HG03060 (cell line): ENCODE results near the gene SMARCA2.
A peak's percentile ranks its signal among the peaks of the same experiment; 100 is the strongest.

ENCODE experiments used
- ATAC-seq: cut with Tn5 transposase; IDR thresholded peaks from one replicate; pipeline ENCODE4 v1.9.1; 2021; ENCODE audit warnings: low read depth, moderate number of reproducible peaks; ENCODE audit not compliant: unreplicated experiment

SMARCA2 gene

GRCh38 chr9:2014696-2015580 is at the start of gene SMARCA2:
Gene SMARCA2, plus strand, starts transcription at chr9:2015347. Its CDS starts 13,676 bp downstream, at chr9:2029023.
- ATAC-seq = peak; percentile 73

GRCh38 chr9:1966725-1967366 is 48.3 kb upstream of the SMARCA2 start:
- ATAC-seq = no peak

DNA sequence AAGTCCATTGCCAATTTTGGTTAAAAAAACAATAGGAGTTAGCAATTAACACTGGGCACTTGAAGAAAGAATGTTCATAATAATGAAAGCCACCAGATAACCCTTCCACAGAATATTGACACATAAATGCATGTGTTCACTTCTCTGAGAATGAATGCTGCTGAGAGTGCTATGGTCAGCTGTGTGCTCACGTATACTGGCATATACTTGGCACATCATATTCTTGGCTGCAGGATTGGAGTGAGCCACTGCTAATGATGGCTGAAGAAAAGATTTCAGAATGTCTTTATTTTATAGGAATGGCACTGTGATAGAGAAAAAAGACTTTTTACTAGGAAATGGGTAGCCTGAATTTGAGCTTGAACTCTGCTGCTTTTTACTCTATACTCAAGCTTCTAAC is 46.0 kb upstream of the SMARCA2 start:
- ATAC-seq = no peak

- ATAC-seq = no peak
Observed at GRCh38 chr9:1969898-1970297, 45.2 kb upstream of the SMARCA2 start.

DNA sequence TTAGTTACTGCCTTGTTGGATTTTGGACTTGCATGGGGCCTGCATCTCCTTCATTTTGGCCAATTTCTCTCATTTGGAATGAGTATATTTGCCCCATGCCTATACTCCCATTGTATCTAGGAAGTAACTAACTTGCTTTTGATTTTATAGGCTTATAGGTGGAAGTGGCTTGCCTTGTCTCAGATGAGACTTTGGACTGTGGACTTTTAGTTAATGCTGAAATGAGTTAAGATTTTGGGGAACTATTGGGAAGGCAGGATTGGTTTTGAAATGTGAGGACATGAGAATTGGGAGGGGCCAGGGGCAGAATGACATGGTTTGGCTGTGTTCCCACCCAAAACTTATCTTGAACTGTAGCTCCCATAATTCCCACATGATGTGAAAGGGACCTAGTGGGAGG is 42.5 kb upstream of the SMARCA2 start:
- ATAC-seq = no peak

DNA sequence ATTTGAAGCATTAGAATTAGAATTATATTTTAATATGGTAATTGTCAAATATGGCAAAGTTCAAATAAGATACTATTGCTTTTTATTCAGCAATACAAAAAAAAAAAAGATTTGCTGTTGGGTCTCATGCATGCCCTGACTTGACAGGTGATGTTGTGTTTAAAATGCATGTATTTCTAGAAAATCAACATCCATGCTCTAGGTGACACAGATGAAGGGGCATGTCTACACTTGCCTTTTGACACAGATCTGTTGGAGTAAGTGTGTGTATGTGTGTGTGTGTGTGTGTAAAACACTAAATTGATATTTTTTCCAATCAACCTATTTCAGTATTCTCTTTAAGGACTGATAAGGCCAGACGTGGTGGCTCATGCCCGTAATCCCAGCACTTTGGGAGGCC is 38.1 kb upstream of the SMARCA2 start:
- no peak for ATAC-seq

GRCh38 chr9:1978941-1979340 is 36.2 kb upstream of the SMARCA2 start:
- ATAC-seq = no peak

DNA sequence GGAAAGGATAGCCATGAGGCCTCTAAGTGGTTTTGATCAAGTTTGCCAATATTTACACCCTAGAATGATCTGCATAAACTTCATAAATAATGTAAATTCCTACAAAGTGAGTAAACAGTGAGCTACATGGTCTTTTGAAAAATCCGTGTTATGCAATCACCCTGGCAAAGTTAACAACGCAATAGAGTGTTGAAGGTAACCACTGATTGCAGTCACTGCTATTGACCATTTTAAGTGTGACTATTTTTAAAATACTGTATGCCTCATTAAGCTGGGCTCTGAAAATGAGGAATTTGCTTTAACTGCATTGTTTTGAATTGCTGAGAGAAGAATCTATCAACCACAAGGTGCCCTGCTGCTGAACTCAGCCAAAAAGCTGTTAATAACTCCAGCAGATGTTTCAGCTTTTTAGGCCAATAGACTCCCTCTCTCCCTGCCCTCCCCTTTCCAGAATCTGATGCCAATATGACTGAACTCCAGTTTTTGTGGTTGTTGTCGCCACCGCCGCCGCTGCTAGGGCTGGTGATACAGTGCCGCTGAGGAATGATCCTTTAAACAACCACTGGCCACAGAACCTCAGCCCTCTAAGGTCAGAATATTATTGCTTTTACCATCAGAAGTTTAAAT is 35.3 kb upstream of the SMARCA2 start:
- ATAC-seq = no peak

GRCh38 chr9:1980387-1980786 is 34.8 kb upstream of the SMARCA2 start:
- ATAC-seq = no peak

DNA sequence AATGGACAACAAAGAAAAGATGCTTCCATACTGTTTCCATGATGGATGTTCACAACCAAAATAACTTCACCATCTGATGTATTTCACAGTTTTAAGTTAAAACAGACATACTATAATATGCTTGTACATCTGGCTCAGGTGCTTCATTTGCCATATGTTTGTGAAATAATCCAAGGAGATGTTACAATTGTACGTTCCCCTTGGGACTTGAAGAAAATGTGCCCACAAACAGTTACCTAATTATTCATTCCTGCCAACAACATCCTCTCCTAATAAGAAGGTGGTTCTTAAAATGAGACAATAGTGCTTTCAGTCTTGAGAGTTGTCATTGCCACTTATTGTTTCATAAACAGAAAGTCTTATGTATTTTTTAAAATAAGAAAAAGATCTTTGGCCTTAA is 33.1 kb upstream of the SMARCA2 start:
- no peak for ATAC-seq

DNA sequence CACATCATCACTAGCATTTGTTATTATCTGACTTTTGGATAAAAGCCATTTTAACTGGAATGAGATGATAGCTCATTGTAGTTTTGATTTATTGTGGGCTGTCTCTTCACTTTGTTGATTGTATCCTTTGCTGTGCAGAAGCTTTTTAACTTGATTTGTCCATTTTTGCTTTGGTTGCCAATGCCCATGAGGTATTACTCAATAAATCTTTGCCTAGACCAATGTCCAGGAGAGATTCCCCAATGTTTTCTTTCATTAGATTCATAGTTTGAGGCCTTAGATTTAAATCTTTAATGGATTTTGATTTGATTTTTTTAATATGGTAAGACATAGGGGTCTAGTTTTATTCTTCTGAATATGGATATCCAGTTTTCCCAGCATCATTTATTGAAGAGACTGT is 28.8 kb upstream of the SMARCA2 start:
- ATAC-seq = no peak

DNA sequence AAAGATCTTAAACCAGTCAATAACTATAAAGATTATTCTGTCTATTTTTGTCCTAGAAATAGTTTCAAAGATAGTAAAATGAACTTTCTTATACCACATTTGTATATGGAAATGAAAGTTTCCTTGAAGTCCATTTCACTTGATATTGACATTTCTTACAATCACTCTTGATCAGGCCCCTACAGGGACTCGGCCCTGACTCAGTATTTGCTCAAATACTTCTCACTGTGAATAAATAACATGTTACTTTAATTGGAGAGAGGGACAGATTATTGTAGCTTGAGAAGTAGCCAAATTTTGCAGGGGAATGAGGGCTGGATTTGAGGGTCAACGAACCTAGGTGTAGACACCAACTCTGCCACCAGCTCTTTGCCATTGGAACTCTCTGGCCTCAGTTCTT is 25.6 kb upstream of the SMARCA2 start:
- no peak for ATAC-seq

DNA sequence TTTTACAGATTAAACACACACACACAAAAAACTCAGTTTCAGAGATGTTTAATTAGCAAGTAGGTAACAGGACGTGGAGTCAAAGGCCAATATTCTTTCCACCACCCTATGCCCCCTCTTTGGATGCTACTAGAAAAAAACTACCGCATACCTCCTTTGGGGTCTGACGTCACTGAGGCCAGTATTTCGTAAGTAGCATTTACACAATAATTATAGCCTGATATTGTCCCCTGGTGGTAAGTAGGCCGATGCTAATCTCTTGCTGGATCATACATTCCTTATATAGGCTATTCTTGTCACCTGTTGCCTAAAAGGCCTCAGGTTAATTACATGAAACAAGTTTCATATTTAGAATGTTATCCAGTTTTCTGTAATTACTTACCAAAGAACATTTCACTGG is 21.0 kb upstream of the SMARCA2 start:
- no peak for ATAC-seq

GRCh38 chr9:1995084-1995483 is 20.1 kb upstream of the SMARCA2 start:
- ATAC-seq = no peak

DNA sequence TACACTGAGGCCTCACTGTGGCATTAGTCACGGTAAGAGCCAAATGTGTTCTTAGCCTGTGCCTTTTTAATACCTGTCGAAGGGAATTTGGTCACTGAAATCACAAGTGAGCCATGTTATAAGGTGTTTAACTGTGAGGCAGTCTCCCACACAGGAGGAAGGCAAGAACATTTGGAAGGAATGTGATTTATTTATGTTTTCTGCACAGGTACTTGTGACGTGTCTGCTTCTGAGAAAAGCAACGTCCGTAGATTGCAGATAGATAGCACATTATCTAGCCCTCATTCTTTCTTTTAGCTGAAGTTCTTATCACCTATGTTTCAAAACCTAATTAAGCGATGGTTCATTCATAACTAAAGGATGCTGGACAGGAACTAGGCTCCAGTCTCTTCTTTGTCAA is 19.0 kb upstream of the SMARCA2 start:
- ATAC-seq = no peak

DNA sequence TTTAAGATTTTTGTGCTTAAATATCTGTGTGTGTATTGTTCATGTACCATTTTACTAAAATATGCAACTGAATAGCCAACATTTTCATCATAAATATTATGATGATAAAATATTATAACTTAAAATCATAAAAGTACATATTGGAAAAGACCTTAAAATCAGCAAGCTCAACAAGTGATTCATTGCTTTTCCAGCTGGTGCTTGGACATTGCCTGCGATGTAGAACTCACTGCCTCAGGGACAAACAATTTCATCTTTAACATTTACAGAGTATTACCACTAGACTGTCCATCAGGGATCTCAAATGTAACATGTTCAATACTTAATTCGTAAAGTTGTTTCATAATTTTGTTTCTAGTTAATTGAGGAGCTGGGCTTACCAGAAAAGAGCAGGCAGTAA is 17.5 kb upstream of the SMARCA2 start:
- ATAC-seq = no peak

DNA sequence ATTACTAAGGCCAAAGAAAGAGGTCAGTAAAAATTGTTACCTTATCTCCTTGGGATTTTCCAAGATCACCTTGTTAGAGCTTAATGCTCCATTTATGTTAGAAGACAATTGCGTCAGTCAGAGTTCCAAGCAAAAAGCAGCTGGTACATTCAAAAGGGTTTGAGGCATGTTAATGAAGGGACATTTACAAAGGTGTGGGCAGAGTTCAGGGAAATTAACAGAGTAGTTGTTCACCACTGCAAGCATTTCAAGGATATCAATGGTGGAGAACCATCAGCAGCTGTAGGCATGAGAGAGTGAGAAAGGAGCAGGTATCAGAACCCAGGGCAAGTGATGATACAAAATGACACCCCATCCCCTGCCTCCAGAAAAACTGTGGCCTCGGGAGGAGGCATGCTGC is 17.0 kb upstream of the SMARCA2 start:
- no peak for ATAC-seq

DNA sequence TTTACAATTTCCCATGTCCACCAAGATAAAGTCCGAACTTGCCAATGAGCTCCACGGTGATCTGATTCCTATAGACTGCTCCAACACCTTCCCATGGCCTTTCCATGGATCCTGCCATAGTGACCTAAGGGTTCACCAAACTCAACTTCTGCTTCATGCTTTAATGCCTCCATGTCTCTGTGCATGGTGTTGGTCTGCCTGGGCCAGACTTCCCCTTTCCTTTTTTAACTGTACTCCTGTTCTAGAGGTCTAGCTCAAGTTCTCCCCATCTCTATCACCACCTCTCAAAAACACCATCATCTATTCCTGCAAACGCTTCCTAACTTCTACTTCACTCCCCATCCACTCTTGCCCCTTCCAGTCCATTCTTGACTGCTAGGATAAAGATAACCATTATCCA is 14.8 kb upstream of the SMARCA2 start:
- ATAC-seq = no peak

DNA sequence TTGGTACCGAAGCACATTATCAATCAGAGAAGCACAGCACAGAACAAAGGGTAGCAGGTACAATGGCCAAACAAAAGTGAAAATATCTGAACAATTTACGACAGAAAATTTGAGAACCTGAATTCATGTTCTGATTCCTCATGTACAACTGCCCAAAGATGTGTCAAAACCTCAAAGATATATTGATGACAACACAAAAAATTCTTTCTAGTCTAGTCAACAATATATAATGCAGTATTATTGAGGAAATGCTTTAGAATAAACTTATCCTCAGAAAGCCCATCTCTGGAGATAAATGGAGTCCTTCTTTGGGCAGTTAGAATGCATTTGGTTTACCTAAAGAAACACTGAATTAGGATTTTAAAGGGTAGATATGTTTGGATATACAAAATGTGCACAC is 6.8 kb upstream of the SMARCA2 start:
- no peak for ATAC-seq

DNA sequence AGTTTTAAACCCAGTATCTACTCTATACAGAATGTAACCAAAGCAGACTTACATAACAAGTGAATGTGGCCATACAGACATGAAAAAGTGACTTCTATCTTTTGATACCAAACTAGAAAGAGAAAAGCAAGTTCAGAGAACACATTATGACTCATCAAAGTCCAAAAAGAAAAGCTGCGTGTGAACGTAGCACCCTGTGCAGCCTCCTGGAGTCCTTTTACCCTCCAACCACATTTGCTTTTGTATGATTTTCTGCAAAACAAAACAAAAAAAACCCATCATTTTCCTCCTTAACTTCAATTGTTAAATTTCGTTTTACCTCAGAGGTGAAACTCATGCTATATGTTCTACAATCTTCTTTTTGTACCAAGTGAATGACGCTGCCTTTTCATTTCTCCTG is 2.8 kb upstream of the SMARCA2 start:
- ATAC-seq = peak; percentile 28

DNA sequence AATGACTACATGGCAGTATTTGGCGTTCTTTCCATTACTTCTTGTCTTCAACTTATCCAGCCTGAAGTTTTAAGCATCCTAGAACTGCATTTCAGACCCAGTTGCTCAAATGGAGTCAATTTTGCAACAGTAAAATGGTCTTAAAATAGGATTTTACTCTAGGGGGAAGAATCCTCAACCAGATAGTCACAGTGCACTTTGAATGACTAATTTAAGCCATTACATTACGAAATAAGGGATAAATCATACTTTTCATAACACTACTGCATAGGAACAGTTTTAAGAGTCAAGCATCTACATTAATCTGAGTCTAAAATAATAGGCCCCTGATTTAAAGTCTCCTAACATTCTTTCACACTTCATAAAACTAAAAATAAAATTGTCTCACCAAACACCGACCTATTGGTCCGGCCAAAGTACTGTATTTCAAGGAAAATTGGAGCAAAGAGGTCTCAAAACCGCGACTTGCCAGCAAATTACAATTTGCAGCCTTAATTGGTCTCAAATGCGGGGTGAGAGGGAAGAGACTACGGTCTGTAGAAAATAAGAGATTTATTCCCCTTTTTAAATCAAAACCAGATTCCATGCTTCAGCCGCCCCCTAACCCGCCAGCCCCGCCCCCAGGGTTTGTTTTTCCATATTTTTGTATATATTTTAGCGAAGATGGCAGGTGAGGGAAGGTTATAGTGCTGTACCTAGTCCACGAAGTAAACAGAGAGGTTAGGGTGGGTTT is 1.2 kb upstream of the SMARCA2 start:
- ATAC-seq = no peak
